K562 treated with DMSO at 1 percent for 24 hours (cell line): Measurements from ENCODE around the gene DCST1. TPM values are rescaled to one million over a fixed set of nuclear protein-coding genes. Genes with fewer than 3 reads are reported as not detected.

ENCODE experiments used
- total RNA-seq: library from RNA; unstranded; fragments of 300-600 nt; gene quantifications from 2 replicates; pipeline ENCODE4 v1.2.3, GENCODE V29; 2022; ENCODE audit warnings: low read depth; ENCODE audit not compliant: insufficient read depth

DCST1 gene, protein sequence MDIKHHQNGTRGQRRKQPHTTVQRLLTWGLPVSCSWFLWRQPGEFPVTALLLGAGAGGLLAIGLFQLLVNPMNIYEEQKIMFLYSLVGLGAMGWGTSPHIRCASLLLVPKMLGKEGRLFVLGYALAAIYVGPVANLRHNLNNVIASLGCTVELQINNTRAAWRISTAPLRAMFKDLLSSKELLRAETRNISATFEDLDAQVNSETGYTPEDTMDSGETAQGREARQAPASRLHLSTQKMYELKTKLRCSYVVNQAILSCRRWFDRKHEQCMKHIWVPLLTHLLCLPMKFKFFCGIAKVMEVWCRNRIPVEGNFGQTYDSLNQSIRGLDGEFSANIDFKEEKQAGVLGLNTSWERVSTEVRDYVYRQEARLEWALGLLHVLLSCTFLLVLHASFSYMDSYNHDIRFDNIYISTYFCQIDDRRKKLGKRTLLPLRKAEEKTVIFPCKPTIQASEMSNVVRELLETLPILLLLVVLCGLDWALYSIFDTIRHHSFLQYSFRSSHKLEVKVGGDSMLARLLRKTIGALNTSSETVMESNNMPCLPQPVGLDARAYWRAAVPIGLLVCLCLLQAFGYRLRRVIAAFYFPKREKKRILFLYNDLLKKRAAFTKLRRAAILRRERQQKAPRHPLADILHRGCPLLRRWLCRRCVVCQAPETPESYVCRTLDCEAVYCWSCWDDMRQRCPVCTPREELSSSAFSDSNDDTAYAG
- total RNA-seq = not detected in 2 replicates

DNA sequence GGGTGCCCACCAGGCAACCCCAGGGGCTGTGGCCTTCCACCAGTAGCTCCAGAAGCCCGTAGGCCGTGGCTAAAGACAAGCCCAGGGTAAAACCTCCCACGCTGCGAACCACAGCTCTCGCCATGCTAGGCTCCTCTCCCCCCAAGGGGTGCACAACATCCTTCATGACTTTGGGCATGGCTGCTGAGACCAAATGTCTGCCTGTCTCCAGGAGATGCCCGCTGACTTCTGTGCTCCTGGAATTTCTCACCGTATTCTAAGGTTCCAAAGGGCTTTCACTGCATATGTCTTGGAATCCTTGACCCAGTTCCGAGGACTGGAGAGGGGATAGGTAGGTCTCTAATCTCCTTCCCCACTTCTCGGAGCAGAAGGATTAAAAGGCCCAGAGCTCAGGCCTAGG lies at the start of gene DCST1, which contains the start of gene DCST2:
TSS of gene DCST1 (plus strand) at position 301 of the 400 bp plus-strand sequence. CDS start 213 bp downstream, outside the sequence.
TSS of gene DCST2 (minus strand) at position 258 of the 400 bp plus-strand sequence. CDS start at position 178, 80 bp downstream.

DNA sequence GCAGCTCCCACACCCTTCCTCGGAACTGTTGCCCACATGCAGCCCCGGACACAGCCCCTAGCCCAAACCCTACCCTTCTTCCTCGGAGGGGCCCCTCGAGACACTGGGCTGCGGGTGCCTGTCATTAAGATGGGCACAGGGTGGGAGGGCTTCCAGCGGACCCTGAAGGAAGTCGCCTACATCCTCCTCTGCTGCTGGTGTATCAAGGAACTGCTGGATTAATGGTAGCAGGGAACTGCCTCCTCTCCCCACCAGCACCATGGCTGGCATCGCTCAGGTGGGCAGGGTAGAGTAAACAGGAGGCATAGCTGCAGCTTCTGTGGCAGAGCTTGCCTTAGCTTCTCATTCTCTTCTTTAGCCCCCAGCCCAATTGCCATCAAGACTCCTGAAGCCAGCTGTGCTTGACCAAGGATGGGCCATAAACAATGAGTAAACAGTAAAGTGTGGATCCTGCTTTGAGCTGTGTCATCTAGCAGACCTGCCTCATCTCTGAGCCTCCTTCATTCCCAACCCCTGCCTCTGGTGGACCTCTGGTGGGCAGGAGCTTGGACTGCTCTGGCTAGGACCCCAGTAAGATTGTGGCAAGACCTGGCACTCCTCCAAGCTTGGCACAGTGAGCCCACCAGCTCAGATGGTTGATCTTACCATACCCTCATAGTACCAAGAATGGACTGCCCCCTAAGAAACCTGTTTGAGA lies 39.9 kb upstream of the DCST1 start, which contains the start of gene LENEP:
TSS of gene LENEP (plus strand) at position 15 of the 697 bp plus-strand sequence. CDS start at position 37, 22 bp downstream.

DNA sequence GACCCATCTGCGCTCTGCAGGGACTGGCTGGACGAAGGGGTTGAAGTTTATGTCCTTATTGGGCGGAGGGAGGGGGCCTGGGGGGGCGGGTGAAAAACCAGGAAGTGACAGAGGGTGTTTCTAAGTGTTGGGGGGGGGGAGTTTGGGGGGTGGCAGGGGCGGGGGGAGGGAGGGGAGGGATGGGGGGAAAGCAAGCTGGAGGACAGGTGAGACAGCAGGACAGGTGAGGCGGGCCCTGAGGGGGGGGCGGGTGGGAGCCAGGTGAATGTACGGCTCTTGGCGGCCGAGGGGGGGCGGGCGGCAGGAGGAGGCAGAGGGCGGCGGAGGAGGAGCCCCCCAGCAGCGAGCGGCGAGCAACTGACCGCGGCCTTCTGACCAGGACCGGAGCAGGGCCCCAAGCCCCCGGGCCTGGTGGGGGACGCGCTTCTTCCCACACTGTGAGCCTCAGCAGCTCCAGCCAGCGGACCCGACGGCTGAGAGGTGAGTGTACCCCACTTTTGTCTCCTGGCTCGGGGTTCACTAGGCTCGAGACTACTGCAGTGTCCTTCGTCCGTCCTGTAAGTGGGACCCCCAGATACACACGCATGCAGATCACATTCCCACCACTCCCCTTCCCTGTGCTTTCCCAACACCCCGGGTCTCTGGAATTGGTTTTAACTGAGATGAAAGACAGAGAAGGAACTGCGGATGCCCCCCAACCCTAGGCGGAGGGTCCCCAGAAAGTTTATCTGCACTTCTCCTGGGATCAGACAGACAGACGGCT lies 31.0 kb upstream of the DCST1 start, which contains the start of gene ZBTB7B:
TSS of gene ZBTB7B (plus strand) at position 339 of the 763 bp plus-strand sequence. CDS start 11,859 bp downstream, outside the sequence.

DNA sequence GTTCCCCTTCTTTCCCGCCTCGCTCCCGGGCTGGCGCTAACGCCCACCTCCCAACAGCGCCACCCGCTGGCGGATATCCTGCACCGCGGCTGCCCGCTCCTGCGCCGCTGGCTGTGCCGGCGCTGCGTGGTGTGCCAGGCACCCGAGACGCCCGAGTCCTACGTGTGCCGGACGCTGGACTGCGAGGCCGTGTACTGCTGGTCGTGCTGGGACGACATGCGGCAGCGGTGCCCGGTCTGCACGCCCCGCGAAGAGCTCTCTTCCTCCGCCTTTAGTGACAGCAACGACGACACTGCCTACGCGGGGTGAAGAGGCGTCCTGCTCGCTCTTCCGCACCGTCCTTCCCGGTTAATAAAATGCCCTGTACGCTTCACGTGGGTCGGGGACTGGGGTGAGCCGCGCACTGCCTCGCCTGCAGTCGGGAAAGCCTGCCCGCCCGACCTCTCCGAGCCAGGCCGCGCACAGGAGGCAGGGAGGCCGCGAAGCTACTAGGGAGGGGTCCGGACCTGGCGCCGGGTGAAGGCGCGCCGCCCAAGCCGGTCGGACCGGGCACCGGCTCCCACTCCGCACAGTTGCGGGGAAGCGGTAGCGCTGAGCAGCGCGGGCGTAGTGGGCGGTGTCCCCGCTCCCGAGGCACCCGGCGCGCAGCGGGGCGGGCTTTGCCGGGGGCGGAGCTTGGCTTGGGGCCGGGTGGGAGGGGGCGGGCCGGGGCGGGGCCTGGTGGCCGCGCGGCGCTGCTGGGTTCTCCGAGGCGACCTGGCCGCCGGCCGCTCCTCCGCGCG lies 17.1 kb downstream of the DCST1 start, which contains the start of gene ADAM15:
TSS of gene ADAM15 (plus strand) at position 757 of the 782 bp plus-strand sequence. CDS start 71 bp downstream, outside the sequence.

DNA sequence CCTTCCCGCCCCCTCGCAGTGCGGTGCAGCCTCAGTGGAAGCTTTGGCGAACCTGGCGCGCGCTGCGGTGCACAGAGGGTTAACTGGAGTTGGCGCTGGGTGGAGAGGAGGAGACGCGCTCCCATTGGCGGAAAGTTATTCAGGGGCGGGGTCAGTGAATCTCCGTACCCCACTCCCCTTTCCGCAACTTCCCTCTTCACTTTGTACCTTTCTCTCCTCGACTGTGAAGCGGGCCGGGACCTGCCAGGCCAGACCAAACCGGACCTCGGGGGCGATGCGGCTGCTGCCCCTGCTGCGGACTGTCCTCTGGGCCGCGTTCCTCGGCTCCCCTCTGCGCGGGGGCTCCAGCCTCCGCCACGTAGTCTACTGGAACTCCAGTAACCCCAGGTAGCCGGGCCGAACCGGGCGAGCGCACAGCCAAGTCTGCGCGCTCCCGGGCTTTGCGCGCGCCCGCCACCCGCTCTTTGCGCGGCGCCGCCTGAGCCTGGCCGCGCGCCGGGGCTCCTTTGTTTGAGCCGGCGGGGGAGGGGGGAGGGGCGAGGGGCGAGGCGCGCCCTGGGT lies 30.0 kb downstream of the DCST1 start, which contains the start of gene EFNA4:
TSS of gene EFNA4 (plus strand) at position 191 of the 561 bp plus-strand sequence. CDS start at position 275, 84 bp downstream.

DNA sequence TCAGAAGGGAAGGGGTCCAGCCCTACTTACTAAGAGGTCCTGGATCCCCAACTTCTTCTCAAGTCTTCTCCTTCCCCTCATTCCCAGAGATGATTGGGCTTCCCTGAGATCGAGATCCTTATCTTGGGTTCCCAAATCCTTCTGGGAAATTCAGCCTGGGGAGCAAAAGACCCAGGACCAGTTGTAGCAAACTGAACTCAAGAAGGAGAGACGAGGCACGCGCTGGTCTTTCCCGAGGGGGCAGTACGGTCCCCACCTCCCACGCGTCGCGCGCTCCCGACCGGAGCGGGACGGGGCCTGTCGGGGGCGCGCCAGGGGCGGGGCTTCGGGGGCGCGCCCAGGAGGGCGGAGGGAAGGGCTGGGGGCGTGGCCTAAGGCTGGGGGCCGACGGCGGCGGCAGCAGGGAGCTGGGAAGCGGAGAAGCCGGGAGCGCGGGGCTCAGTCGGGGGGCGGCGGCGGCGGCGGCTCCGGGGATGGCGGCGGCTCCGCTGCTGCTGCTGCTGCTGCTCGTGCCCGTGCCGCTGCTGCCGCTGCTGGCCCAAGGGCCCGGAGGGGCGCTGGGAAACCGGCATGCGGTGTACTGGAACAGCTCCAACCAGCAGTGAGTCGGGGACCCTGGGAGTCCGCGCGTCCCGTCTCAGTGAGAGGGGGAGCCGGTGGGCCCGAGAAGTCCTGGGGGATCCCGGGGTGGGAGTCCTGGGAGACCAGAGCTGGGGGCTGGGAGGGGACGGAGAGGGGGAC lies 45.0 kb downstream of the DCST1 start, which contains the start of gene EFNA3:
TSS of gene EFNA3 (plus strand) at position 369 of the 741 bp plus-strand sequence. CDS start at position 474, 105 bp downstream.

Other genes starting within 250 kb of the DCST1 start
- gene KCNN3, start 163.5 kb upstream of the DCST1 start, total RNA-seq = 0.02 TPM in 1 of 2 replicates, not detected in the other
- 22.5 and 25.3 TPM in 2 replicates for gene PMVK, start 97.1 kb upstream of the DCST1 start, total RNA-seq
- gene PBXIP1, start 77.7 kb upstream of the DCST1 start, total RNA-seq = 22.6 and 23.0 TPM in 2 replicates
- 49.1 and 50.8 TPM in 2 replicates for gene PYGO2, start 72.0 kb upstream of the DCST1 start, total RNA-seq
- 53.7 and 61.2 TPM in 2 replicates for gene SHC1, start 63.1 kb upstream of the DCST1 start, total RNA-seq
- 334 and 346 TPM in 2 replicates for gene CKS1B, start 59.1 kb upstream of the DCST1 start, total RNA-seq
- gene FLAD1, start 50.5 kb upstream of the DCST1 start, total RNA-seq = 45.3 and 54.6 TPM in 2 replicates
- gene LENEP, start 40.2 kb upstream of the DCST1 start, total RNA-seq = not detected in 2 replicates
- gene ZBTB7B, start 31.0 kb upstream of the DCST1 start, total RNA-seq = 41.9 and 50.3 TPM in 2 replicates
- 0.68 and 2.1 TPM in 2 replicates for gene DCST2, start within 50 bp of the DCST1 start, total RNA-seq
- 60.0 and 63.6 TPM in 2 replicates for gene ADAM15, start 17.5 kb downstream of the DCST1 start, total RNA-seq
- 16.7 and 17.6 TPM in 2 replicates for gene EFNA4, start 29.9 kb downstream of the DCST1 start, total RNA-seq
- gene EFNA3, start 45.0 kb downstream of the DCST1 start, total RNA-seq = 5.8 and 5.9 TPM in 2 replicates
- gene EFNA1, start 94.1 kb downstream of the DCST1 start, total RNA-seq = 4.9 and 5.8 TPM in 2 replicates
- 107 and 111 TPM in 2 replicates for gene SLC50A1, start 102.0 kb downstream of the DCST1 start, total RNA-seq
- 97.5 and 132 TPM in 2 replicates for gene DPM3, start 106.7 kb downstream of the DCST1 start, total RNA-seq
- 319 and 328 TPM in 2 replicates for gene KRTCAP2, start 139.5 kb downstream of the DCST1 start, total RNA-seq
- not detected in 2 replicates for gene TRIM46, start 140.0 kb downstream of the DCST1 start, total RNA-seq
- 4.2 and 4.4 TPM in 2 replicates for gene THBS3, start 174.1 kb downstream of the DCST1 start, total RNA-seq
- 72.4 and 82.0 TPM in 2 replicates for gene MTX1, start 174.9 kb downstream of the DCST1 start, total RNA-seq
- gene ENTREP3, start 221.7 kb downstream of the DCST1 start, total RNA-seq = 38.1 and 40.6 TPM in 2 replicates
- gene SCAMP3, start 228.5 kb downstream of the DCST1 start, total RNA-seq = 123 and 125 TPM in 2 replicates
- 33.3 and 42.5 TPM in 2 replicates for gene CLK2, start 239.7 kb downstream of the DCST1 start, total RNA-seq
- 5.9 and 6.2 TPM in 2 replicates for gene HCN3, start 243.6 kb downstream of the DCST1 start, total RNA-seq